Bronchial epithelial cell (primary cell): ENCODE measurements around the gene RAPH1. TPM values are rescaled to one million over a fixed set of nuclear protein-coding genes. Genes with fewer than 3 reads are reported as not detected.

Experiments
- DNase-seq: peaks from one replicate; pipeline ENCODE4 v3.0.0-alpha.2; 2010; ENCODE audit warnings: low read depth
- FAIRE-seq: peaks from 2 replicates; lab custom pipeline; 2011; peaks lifted over from hg19 to GRCh38; lab: Jason Lieb, UNC
- H3K27me3 ChIP-seq: 2 replicates; pipeline ENCODE4 v1.5.1; 2011; ENCODE audit warnings: low read length; ENCODE audit not compliant: control insufficient read depth, insufficient read depth
- H3K36me3 ChIP-seq: 2 replicates; pipeline ENCODE4 v1.5.1; 2011; ENCODE audit warnings: low read length; ENCODE audit not compliant: control insufficient read depth, insufficient read depth
- H3K4me3 ChIP-seq: 2 replicates; pipeline ENCODE4 v1.5.1; 2011; ENCODE audit warnings: mild to moderate bottlenecking, low read depth, low read length, control low read depth
- CTCF ChIP-seq: IDR thresholded peaks from 2 replicates; pipeline ENCODE4 v1.5.1; 2011; ENCODE audit warnings: mild to moderate bottlenecking, moderate library complexity, low read length, control low read depth, inconsistent platforms; ENCODE audit not compliant: insufficient read depth, severe bottlenecking
- total RNA-seq: library from RNA; depleted of rRNA; stranded (reverse); fragments of >200 nt; gene quantifications from 2 replicates; pipeline ENCODE4 v1.2.1, GENCODE V29; 2014

Gene RAPH1
- total RNA-seq, 1 donor from 2014 or later = 15.3 TPM

GRCh38 chr2:203569677-203570316, 34.7 kb upstream of the RAPH1 start:
- H3K27me3 ChIP-seq = no peaks in the 10 kb centered on the region
- no peaks in the 10 kb centered on the region for H3K36me3 ChIP-seq
- no peak overlapping the region for H3K4me3 ChIP-seq
- DNase-seq (no peak), FAIRE-seq (no peak)
- TF ChIP-seq CTCF = no peak

GRCh38 chr2:203567691-203568090, 32.6 kb upstream of the RAPH1 start:
- Histone ChIP-seq H3K27me3 (no peaks in the 10 kb centered on the region), H3K4me3 (no peak overlapping the region), H3K36me3 (no peaks in the 10 kb centered on the region)
- peak; percentile 55 for FAIRE-seq
- TF ChIP-seq CTCF = no peak
- DNase-seq = no peak

GRCh38 chr2:203566161-203566560, 31.1 kb upstream of the RAPH1 start:
- DNase-seq = no peak
- no peak for FAIRE-seq
- no peak for TF ChIP-seq CTCF
- H3K36me3 ChIP-seq = no peaks in the 10 kb centered on the region
- no peaks in the 10 kb centered on the region for H3K27me3 ChIP-seq
- H3K4me3 ChIP-seq = no peak overlapping the region

- H3K4me3 ChIP-seq = no peak overlapping the region
- H3K27me3 ChIP-seq = no peaks in the 10 kb centered on the region
- no peak for TF ChIP-seq CTCF
- FAIRE-seq = no peak
- DNase-seq = no peak
- H3K36me3 ChIP-seq = no peaks in the 10 kb centered on the region
Observed at GRCh38 chr2:203565076-203565475, 30.0 kb upstream of the RAPH1 start.

- DNase-seq = no peak
- Histone ChIP-seq H3K36me3 (no peaks in the 10 kb centered on the region), H3K27me3 (no peaks in the 10 kb centered on the region), H3K4me3 (no peak overlapping the region)
- FAIRE-seq = no peak
- no peak for TF ChIP-seq CTCF
Observed at GRCh38 chr2:203562268-203562667, 27.2 kb upstream of the RAPH1 start.

GRCh38 chr2:203559641-203560040, 24.5 kb upstream of the RAPH1 start:
- no peak for FAIRE-seq

More at GRCh38 chr2:203559641-203560040, 24.5 kb upstream of the RAPH1 start:
- no peak for TF ChIP-seq CTCF
- DNase-seq = no peak
- no peak overlapping the region for H3K4me3 ChIP-seq
- no peaks in the 10 kb centered on the region for H3K36me3 ChIP-seq
- no peaks in the 10 kb centered on the region for H3K27me3 ChIP-seq
